Measurements from ENCODE around the gene CALHM6. TPM values are rescaled to one million over a fixed set of nuclear protein-coding genes. Genes with fewer than 3 reads are reported as not detected.

CALHM6 gene
- polyA plus RNA-seq, 1 experiment, result 0.81 TPM

DNA sequence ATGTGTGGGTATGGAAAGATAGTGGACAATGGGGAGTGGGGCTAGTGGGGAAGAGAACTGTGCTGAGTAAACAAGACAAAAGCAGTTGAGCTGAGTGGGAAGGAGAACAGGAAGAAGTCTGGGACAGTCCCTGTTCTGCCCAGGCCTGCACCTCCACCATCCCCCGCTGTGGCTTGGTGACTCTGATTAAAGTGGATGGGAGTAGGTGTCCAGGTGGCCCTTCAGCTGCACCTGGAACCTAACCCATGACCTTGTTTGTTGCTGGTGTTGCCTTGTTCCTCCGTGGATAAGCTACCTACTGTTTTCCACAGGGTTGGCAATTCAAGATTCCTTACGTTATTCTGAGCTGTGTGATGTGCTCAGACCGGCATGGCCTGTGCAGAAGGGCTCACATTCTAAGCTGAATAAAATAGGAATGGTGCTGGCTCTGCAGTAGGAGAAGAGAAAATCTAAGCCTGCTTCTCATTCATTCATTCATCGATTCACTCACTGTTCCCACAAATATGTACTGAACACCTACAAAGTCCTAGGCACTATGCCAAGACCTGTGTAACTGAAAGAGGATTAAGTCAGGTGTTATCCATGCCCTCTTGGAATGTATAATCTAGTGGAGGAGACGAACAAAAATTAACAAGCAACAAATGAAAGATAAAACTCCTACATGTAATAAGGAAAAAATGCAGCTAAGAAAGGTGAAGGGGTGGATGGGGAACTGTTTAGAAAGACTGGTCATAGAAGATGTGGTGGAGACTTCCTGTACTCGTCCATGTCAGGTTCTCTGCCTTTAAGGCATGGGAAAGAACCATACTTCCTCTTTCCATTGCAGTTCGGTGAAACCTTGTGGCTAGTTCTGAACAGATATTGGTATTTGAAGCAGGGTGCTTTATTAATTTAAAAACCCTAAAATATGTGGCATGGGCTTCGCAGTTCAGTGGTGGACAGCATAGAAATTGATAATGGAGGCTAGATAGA, 10.1 kb upstream of the CALHM6 start:
- ChIA-PET CTCF (interaction anchor here (0.7 to 2.8 kb wide), 4 partner anchors 61 to 163 kb away, joined by 3 to 11 read pairs (median 6); partner anchors contain the start of genes CALHM4 and CALHM5), POLR2A (no interaction called here)
- Histone ChIP-seq H3K9me3 (ENCODE audit: control insufficient read depth, insufficient read depth, low read length) (no peaks in the 10 kb centered on the region), H3K27me3 (ENCODE audit: control insufficient read depth, insufficient read depth, low read length) (no peaks in the 10 kb centered on the region), H3K4me3 (ENCODE audit: low read depth, low read length) (no peak overlapping the region), H3K27ac (ENCODE audit: low read depth, low read length) (no peak overlapping the region)
- DNase-seq (ENCODE audit: low read depth, low spot score), result no peak
- TF ChIP-seq, protein P1, sequence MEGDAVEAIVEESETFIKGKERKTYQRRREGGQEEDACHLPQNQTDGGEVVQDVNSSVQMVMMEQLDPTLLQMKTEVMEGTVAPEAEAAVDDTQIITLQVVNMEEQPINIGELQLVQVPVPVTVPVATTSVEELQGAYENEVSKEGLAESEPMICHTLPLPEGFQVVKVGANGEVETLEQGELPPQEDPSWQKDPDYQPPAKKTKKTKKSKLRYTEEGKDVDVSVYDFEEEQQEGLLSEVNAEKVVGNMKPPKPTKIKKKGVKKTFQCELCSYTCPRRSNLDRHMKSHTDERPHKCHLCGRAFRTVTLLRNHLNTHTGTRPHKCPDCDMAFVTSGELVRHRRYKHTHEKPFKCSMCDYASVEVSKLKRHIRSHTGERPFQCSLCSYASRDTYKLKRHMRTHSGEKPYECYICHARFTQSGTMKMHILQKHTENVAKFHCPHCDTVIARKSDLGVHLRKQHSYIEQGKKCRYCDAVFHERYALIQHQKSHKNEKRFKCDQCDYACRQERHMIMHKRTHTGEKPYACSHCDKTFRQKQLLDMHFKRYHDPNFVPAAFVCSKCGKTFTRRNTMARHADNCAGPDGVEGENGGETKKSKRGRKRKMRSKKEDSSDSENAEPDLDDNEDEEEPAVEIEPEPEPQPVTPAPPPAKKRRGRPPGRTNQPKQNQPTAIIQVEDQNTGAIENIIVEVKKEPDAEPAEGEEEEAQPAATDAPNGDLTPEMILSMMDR (IDR thresholded peaks at IDR 0.05; ENCODE audit: low read depth, low read length), result no peak

GRCh38 chr6:116451916-116452315, 9.3 kb upstream of the CALHM6 start:
- CTCF ChIA-PET, result interaction anchor here (1.0 to 2.8 kb wide), 3 partner anchors 60 to 164 kb away, joined by 3 to 11 read pairs (median 9); partner anchors contain the start of gene CALHM5
- H3K27ac ChIP-seq (ENCODE audit: low read depth, low read length), result no peak overlapping the region
- POLR2A ChIA-PET, result no interaction called here
- no peak overlapping the region for H3K4me3 ChIP-seq (ENCODE audit: low read depth, low read length)
- TF ChIP-seq, protein P1 (IDR thresholded peaks at IDR 0.05; ENCODE audit: low read depth, low read length), result no peak
- DNase-seq (ENCODE audit: low read depth, low spot score), result no peak
- no peaks in the 10 kb centered on the region for H3K9me3 ChIP-seq (ENCODE audit: control insufficient read depth, insufficient read depth, low read length)
- H3K27me3 ChIP-seq (ENCODE audit: control insufficient read depth, insufficient read depth, low read length), result no peaks in the 10 kb centered on the region

DNA sequence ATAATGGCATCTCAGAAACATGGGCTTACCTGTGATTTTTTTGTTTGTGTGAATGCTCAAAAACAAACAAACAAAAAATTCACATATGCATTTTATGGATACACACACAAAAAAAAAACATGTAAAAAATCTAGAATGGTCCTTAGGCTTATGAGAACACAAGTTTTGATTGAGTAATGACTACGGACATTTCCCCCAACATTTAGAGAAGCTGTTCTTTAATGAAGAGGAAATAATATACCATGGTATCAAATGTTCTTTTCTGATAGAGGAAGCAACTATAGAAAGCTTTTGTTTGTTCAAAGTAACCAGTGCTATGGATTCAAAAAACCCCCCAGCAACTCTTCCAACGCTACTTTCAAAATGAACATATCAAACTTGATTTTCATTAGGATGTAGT, 8.6 kb upstream of the CALHM6 start:
- TF ChIP-seq, protein P1 (IDR thresholded peaks at IDR 0.05; ENCODE audit: low read depth, low read length), result no peak
- DNase-seq (ENCODE audit: low read depth, low spot score), result no peak
- H3K4me3 ChIP-seq (ENCODE audit: low read depth, low read length), result no peak overlapping the region
- no peaks in the 10 kb centered on the region for H3K9me3 ChIP-seq (ENCODE audit: control insufficient read depth, insufficient read depth, low read length)
- no peaks in the 10 kb centered on the region for H3K27me3 ChIP-seq (ENCODE audit: control insufficient read depth, insufficient read depth, low read length)
- ChIA-PET POLR2A (no interaction called here), CTCF (interaction anchor here (0.8 to 2.8 kb wide), 2 partner anchors 165 to 183 kb away, joined by 3 to 11 read pairs; no protein-coding TSS in a partner anchor)
- H3K27ac ChIP-seq (ENCODE audit: low read depth, low read length), result no peak overlapping the region

DNA sequence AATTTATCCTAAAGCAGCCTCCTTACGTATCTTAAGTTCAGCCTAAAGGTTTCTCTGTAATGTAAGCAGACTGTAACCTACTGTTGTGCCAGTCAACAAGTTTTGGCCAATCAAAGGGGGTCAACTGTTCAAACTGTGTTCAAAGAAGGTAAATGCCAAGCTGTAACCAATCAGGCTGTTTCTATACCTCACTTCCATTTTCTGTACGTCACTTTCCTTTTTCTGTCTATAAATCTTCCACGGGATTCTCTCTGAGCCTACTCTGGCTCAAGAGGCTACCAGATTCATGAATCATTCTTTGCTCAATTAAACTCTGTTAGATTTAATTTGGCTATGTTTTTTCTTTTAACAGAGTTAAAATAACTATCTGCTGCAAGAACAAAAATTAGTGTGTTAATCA, 5.1 kb upstream of the CALHM6 start:
- H3K27ac ChIP-seq (ENCODE audit: low read depth, low read length), result no peak overlapping the region
- TF ChIP-seq, protein P1 (IDR thresholded peaks at IDR 0.05; ENCODE audit: low read depth, low read length), result no peak
- no peak overlapping the region for H3K4me3 ChIP-seq (ENCODE audit: low read depth, low read length)
- ChIA-PET POLR2A (no interaction called here), CTCF (no interaction called here)
- no peaks in the 10 kb centered on the region for H3K27me3 ChIP-seq (ENCODE audit: control insufficient read depth, insufficient read depth, low read length)
- no peak for DNase-seq (ENCODE audit: low read depth, low spot score)
- no peaks in the 10 kb centered on the region for H3K9me3 ChIP-seq (ENCODE audit: control insufficient read depth, insufficient read depth, low read length)

DNA sequence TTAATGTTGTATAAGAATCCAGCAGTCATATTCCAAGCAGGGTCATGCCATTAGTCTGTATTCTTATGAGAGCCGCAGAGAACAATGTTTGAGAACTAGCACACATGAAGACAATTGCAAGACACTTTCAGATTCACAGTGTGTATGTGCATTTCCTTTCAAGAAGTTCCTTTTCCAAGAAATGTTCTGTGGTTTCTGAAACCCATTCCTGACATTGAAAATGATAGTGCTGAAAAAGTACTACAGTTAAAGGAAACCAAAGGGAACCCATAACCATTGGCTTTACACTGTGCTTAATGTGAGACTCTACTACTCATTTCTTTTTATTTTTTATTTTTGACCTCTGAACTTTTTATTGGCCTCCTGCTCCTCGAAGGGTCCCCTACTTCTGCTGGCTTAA, 4.2 kb upstream of the CALHM6 start:
- ChIA-PET POLR2A (no interaction called here), CTCF (no interaction called here)
- Histone ChIP-seq H3K27ac (ENCODE audit: low read depth, low read length) (no peak overlapping the region), H3K9me3 (ENCODE audit: control insufficient read depth, insufficient read depth, low read length) (peaks cover 5% of the 10 kb centered on the region), H3K4me3 (ENCODE audit: low read depth, low read length) (no peak overlapping the region), H3K27me3 (ENCODE audit: control insufficient read depth, insufficient read depth, low read length) (no peaks in the 10 kb centered on the region)
- TF ChIP-seq, protein P1 (IDR thresholded peaks at IDR 0.05; ENCODE audit: low read depth, low read length), result no peak
- no peak for DNase-seq (ENCODE audit: low read depth, low spot score)

All from AG04450 (cell line).